ENCODE results near the gene PTPRN2. TPM values are rescaled to one million over a fixed set of nuclear protein-coding genes. Genes with fewer than 3 reads are reported as not detected.

PTPRN2 gene
- polyA plus RNA-seq, 1 of the 3 experiments (the other 2 are of a cell fraction): 4.0 TPM

- H3F3A ChIP-seq (replicated peaks; ENCODE audit: insufficient read depth): no peaks in the 10 kb centered on the region
- no peaks in the 10 kb centered on the region for H3K79me2 ChIP-seq (ENCODE audit: insufficient read depth)
- H3K27me3 ChIP-seq (ENCODE audit: insufficient read depth): no peaks in the 10 kb centered on the region
- POLR2A ChIA-PET: no interaction called here
- H3K27ac ChIP-seq (ENCODE audit: low read depth in 2 of 2, low read length in 1 of 2): no peak overlapping the region; a peak in 1 of 4 replicates
- WGBS (ENCODE audit: low lambda C conversion rate): 36% methylated on average over 18 of the region's 21 CpGs
- no peak for DNase-seq
- H3K4me2 ChIP-seq: no peak overlapping the region
- TF ChIP-seq MXI1 (IDR thresholded peaks at IDR 0.05; ENCODE audit: low read depth, low read length) (no peak), NFIC (IDR thresholded peaks at IDR 0.05; ENCODE audit: borderline replicate concordance) (no peak), GABPA (IDR thresholded peaks at IDR 0.05; ENCODE audit: low read depth) (no peak), CHD2 (IDR thresholded peaks at IDR 0.05; ENCODE audit: low read length, partially characterized antibody) (no peak), TEAD4 (IDR thresholded peaks at IDR 0.05; ENCODE audit: borderline replicate concordance, insufficient read depth) (no peak), EZH2phosphoT487 (IDR thresholded peaks at IDR 0.05; ENCODE audit: borderline replicate concordance, low read depth) (no peak), FOXM1 (IDR thresholded peaks at IDR 0.05; ENCODE audit: low read depth) (no peak), TCF12 (IDR thresholded peaks at IDR 0.05) (no peak), MEF2A (IDR thresholded peaks at IDR 0.05; ENCODE audit: borderline replicate concordance, low read depth) (no peak), GATA2 (CRISPR knock-in tag; IDR thresholded peaks at IDR 0.05) (no peak), SIN3A (IDR thresholded peaks at IDR 0.05; ENCODE audit: borderline replicate concordance, low read depth, low read length) (no peak)
- TF ChIP-seq, protein P1, sequence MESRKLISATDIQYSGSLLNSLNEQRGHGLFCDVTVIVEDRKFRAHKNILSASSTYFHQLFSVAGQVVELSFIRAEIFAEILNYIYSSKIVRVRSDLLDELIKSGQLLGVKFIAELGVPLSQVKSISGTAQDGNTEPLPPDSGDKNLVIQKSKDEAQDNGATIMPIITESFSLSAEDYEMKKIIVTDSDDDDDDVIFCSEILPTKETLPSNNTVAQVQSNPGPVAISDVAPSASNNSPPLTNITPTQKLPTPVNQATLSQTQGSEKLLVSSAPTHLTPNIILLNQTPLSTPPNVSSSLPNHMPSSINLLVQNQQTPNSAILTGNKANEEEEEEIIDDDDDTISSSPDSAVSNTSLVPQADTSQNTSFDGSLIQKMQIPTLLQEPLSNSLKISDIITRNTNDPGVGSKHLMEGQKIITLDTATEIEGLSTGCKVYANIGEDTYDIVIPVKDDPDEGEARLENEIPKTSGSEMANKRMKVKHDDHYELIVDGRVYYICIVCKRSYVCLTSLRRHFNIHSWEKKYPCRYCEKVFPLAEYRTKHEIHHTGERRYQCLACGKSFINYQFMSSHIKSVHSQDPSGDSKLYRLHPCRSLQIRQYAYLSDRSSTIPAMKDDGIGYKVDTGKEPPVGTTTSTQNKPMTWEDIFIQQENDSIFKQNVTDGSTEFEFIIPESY (IDR thresholded peaks at IDR 0.05; ENCODE audit: borderline replicate concordance, low read depth): no peak
- TF ChIP-seq, protein P2, sequence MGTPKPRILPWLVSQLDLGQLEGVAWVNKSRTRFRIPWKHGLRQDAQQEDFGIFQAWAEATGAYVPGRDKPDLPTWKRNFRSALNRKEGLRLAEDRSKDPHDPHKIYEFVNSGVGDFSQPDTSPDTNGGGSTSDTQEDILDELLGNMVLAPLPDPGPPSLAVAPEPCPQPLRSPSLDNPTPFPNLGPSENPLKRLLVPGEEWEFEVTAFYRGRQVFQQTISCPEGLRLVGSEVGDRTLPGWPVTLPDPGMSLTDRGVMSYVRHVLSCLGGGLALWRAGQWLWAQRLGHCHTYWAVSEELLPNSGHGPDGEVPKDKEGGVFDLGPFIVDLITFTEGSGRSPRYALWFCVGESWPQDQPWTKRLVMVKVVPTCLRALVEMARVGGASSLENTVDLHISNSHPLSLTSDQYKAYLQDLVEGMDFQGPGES (IDR thresholded peaks at IDR 0.05; ENCODE audit: low read depth, low read length): no peak
- no peaks in the 10 kb centered on the region; the same call in 1 of the 2 replicates for H3K9me3 ChIP-seq
- H3K4me1 ChIP-seq (ENCODE audit: control insufficient read depth in 1 of 2, insufficient read depth in 2 of 2, low read depth in 1 of 2, low read length in 1 of 2): peaks cover 0 to 13% of the 10 kb centered on the region in 2 experiments; a peak in 1 of 4 replicates
- no peaks in the 10 kb centered on the region for H3K36me3 ChIP-seq (replicated peaks in 1 of 2; ENCODE audit: control insufficient read depth in 1 of 2, insufficient read depth in 2 of 2, low read length in 1 of 2)
- CTCF ChIA-PET: interaction anchor here (0.9 to 1.3 kb wide), 2 partner anchors 40 to 49 kb away, joined by 3 read pairs; no protein-coding TSS in a partner anchor
- H2AFZ ChIP-seq (ENCODE audit: low read depth): no peak overlapping the region
- H4K20me1 ChIP-seq (ENCODE audit: insufficient read depth): no peaks in the 10 kb centered on the region
- no peak overlapping the region for H3K9ac ChIP-seq
- no peak overlapping the region for H3K4me3 ChIP-seq (ENCODE audit: low read depth in 2 of 2, low read length in 1 of 2)
- no peaks in the 10 kb centered on the region for H3K9me2 ChIP-seq
These were observed 184.4 kb downstream of the PTPRN2 start for GRCh38 chr7:158403013-158403821.

GRCh38 chr7:158402471-158402870, 185.2 kb downstream of the PTPRN2 start:
- Histone ChIP-seq H3K4me2 (no peak overlapping the region), H3K36me3 (replicated peaks in 1 of 2; ENCODE audit: control insufficient read depth in 1 of 2, insufficient read depth in 2 of 2, low read length in 1 of 2) (no peaks in the 10 kb centered on the region)
- WGBS (ENCODE audit: low lambda C conversion rate): 24% methylated on average over 8 of the region's 11 CpGs
- TF ChIP-seq, protein P2 (IDR thresholded peaks at IDR 0.05; ENCODE audit: low read depth, low read length): no peak
- TF ChIP-seq FOXM1 (IDR thresholded peaks at IDR 0.05; ENCODE audit: low read depth) (no peak), MXI1 (IDR thresholded peaks at IDR 0.05; ENCODE audit: low read depth, low read length) (no peak), GABPA (IDR thresholded peaks at IDR 0.05; ENCODE audit: low read depth) (no peak), TAF1 (IDR thresholded peaks at IDR 0.05; ENCODE audit: borderline replicate concordance, low read depth, low read length) (no peak), RAD21 (IDR thresholded peaks at IDR 0.05; ENCODE audit: low read length) (no peak), PBX3 (IDR thresholded peaks at IDR 0.05) (no peak), CTCF (IDR thresholded peaks at IDR 0.05) (no peak), FOSL2 (IDR thresholded peaks at IDR 0.05; ENCODE audit: borderline replicate concordance, low read depth) (no peak), NFIC (IDR thresholded peaks at IDR 0.05; ENCODE audit: borderline replicate concordance) (no peak)

More at GRCh38 chr7:158402471-158402870, 185.2 kb downstream of the PTPRN2 start:
- no peaks in the 10 kb centered on the region for H3K9me2 ChIP-seq
- POLR2A ChIA-PET: no interaction called here
- H3F3A ChIP-seq (replicated peaks; ENCODE audit: insufficient read depth): no peaks in the 10 kb centered on the region
- no peak for DNase-seq
- H3K79me2 ChIP-seq (ENCODE audit: insufficient read depth): no peaks in the 10 kb centered on the region
- H3K4me1 ChIP-seq (ENCODE audit: control insufficient read depth in 1 of 2, insufficient read depth in 2 of 2, low read depth in 1 of 2, low read length in 1 of 2): peaks cover 0 to 13% of the 10 kb centered on the region in 2 experiments; a peak in 1 of 4 replicates
- H4K20me1 ChIP-seq (ENCODE audit: insufficient read depth): no peaks in the 10 kb centered on the region
- no peak overlapping the region for H3K9ac ChIP-seq
- H3K9me3 ChIP-seq: no peaks in the 10 kb centered on the region; the same call in 1 of the 2 replicates
- CTCF ChIA-PET: interaction anchor here (0.9 to 1.3 kb wide), 2 partner anchors 39 to 48 kb away, joined by 3 read pairs; no protein-coding TSS in a partner anchor
- H3K27ac ChIP-seq (ENCODE audit: low read depth in 2 of 2, low read length in 1 of 2): no peak overlapping the region
- no peak overlapping the region for H2AFZ ChIP-seq (ENCODE audit: low read depth)
- no peak overlapping the region for H3K4me3 ChIP-seq (ENCODE audit: low read depth in 2 of 2, low read length in 1 of 2)
- no peaks in the 10 kb centered on the region for H3K27me3 ChIP-seq (ENCODE audit: insufficient read depth)
